MM.1S (cell line): Measurements from ENCODE around the gene TSPAN17.

Experiments
- DNase-seq: peaks from one replicate; pipeline ENCODE4 v3.0.0-alpha.2; 2015
- H2AFZ ChIP-seq: fragments of 300-600 bp; sonication (generic); 2 replicates; pipeline ENCODE4 v1.6.0; 2016; ENCODE audit warnings: antibody characterized with exemption, low read length
- H3F3A ChIP-seq: fragments of 300-600 bp; sonication (generic); 2 replicates; pipeline ENCODE4 v1.6.1; 2016; ENCODE audit warnings: mild to moderate bottlenecking, antibody characterized with exemption, low read length, moderate library complexity, mixed read lengths; ENCODE audit not compliant: insufficient read depth
- H3K27ac ChIP-seq: fragments of 300-600 bp; sonication (generic); 2 replicates; pipeline ENCODE4 v1.5.1; 2016; ENCODE audit warnings: mild to moderate bottlenecking, low read length
- H3K27me3 ChIP-seq: fragments of 300-600 bp; sonication (generic); replicated peaks from 2 replicates; pipeline ENCODE4 v1.6.0; 2016; ENCODE audit warnings: low read length; ENCODE audit not compliant: insufficient read depth
- H3K36me3 ChIP-seq: fragments of 300-600 bp; sonication (generic); replicated peaks from 2 replicates; pipeline ENCODE4 v1.6.1; 2016; ENCODE audit warnings: mild to moderate bottlenecking, low read length, mixed read lengths; ENCODE audit not compliant: insufficient read depth
- H3K4me1 ChIP-seq: fragments of 300-600 bp; sonication (generic); 2 replicates; pipeline ENCODE4 v1.6.1; 2016; ENCODE audit warnings: low read length, mixed read lengths
- H3K4me2 ChIP-seq: fragments of 300-600 bp; sonication (generic); 2 replicates; pipeline ENCODE4 v1.6.0; 2016; ENCODE audit warnings: low read depth, low read length
- H3K4me3 ChIP-seq: fragments of 300-600 bp; sonication (generic); 2 replicates; pipeline ENCODE4 v1.5.1; 2016; ENCODE audit warnings: low read length, mixed read lengths
- H3K79me2 ChIP-seq: fragments of 300-600 bp; sonication (generic); 2 replicates; pipeline ENCODE4 v1.6.1; 2016; ENCODE audit warnings: mixed run types, low read length, mixed read lengths
- H3K9ac ChIP-seq: fragments of 300-600 bp; sonication (generic); 2 replicates; pipeline ENCODE4 v1.6.1; 2016; ENCODE audit warnings: low read length, mixed read lengths
- H3K9me2 ChIP-seq: fragments of 300-600 bp; sonication (generic); replicated peaks from 2 replicates; pipeline ENCODE4 v1.6.1; 2016; ENCODE audit warnings: mild to moderate bottlenecking, low read length, mixed read lengths; ENCODE audit not compliant: insufficient read depth
- H3K9me3 ChIP-seq: fragments of 300-600 bp; sonication (generic); replicated peaks from 2 replicates; pipeline ENCODE4 v1.6.1; 2016; ENCODE audit warnings: mild to moderate bottlenecking, low read length, mixed read lengths; ENCODE audit not compliant: insufficient read depth
- H4K20me1 ChIP-seq: fragments of 300-600 bp; sonication (generic); 2 replicates; pipeline ENCODE4 v1.6.1; 2016; ENCODE audit warnings: mild to moderate bottlenecking, low read length, moderate library complexity, mixed read lengths; ENCODE audit not compliant: insufficient read depth
- EZH2 ChIP-seq: fragments of 300-600 bp; sonication (generic); optimal IDR thresholded peaks from 2 replicates; pipeline ENCODE3; 2017; ENCODE audit warnings: low read depth, mild to moderate bottlenecking, antibody characterized with exemption, low read length, mixed read lengths
- EZH2phosphoT487 ChIP-seq: fragments of 300-600 bp; sonication (generic); IDR thresholded peaks from 2 replicates; pipeline ENCODE4 v1.6.1; 2018; ENCODE audit warnings: antibody characterized with exemption, low read length
- TF ChIP-seq, protein P1 (sequence below): fragments of 300-600 bp; sonication (generic); IDR thresholded peaks from 2 replicates; pipeline ENCODE4 v1.5.1; 2016; ENCODE audit warnings: antibody characterized with exemption, low read length, mixed read lengths

Gene TSPAN17

GRCh38 chr5:176629853-176630680 is 17.2 kb upstream of the TSPAN17 start, which contains the start of the genes EIF4E1B and SNCB:
TSS of gene EIF4E1B (plus strand) at chr5:176630675. CDS start at chr5:176642788, 12,113 bp downstream.
TSS of gene SNCB (minus strand) at chr5:176630534. CDS start at chr5:176629654, 880 bp downstream.
- peak; percentile 45 for DNase-seq
- Histone ChIP-seq H3K4me2 (peak within 1 kb of the TSS; percentile 61; the same call in 1 of the 2 replicates), H3F3A (no peaks in the 10 kb centered on the region), H2AFZ (peak within 1 kb of the TSS; percentile 21; the same call in 1 of the 2 replicates), H3K9me2 (no peaks in the 10 kb centered on the region), H3K27ac (no peak within 1 kb of the TSS), H3K27me3 (peaks cover 87% of the 10 kb centered on the region), H4K20me1 (no peaks in the 10 kb centered on the region), H3K4me1 (no peaks in the 10 kb centered on the region), H3K9ac (no peak within 1 kb of the TSS), H3K79me2 (no peaks in the 10 kb centered on the region), H3K9me3 (no peaks in the 10 kb centered on the region), H3K4me3 (peak within 1 kb of the TSS; percentile 36), H3K36me3 (no peaks in the 10 kb centered on the region)
- TF ChIP-seq EZH2 (no peak), EZH2phosphoT487 (no peak)
- TF ChIP-seq, protein P1, sequence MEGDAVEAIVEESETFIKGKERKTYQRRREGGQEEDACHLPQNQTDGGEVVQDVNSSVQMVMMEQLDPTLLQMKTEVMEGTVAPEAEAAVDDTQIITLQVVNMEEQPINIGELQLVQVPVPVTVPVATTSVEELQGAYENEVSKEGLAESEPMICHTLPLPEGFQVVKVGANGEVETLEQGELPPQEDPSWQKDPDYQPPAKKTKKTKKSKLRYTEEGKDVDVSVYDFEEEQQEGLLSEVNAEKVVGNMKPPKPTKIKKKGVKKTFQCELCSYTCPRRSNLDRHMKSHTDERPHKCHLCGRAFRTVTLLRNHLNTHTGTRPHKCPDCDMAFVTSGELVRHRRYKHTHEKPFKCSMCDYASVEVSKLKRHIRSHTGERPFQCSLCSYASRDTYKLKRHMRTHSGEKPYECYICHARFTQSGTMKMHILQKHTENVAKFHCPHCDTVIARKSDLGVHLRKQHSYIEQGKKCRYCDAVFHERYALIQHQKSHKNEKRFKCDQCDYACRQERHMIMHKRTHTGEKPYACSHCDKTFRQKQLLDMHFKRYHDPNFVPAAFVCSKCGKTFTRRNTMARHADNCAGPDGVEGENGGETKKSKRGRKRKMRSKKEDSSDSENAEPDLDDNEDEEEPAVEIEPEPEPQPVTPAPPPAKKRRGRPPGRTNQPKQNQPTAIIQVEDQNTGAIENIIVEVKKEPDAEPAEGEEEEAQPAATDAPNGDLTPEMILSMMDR = no peak

DNA sequence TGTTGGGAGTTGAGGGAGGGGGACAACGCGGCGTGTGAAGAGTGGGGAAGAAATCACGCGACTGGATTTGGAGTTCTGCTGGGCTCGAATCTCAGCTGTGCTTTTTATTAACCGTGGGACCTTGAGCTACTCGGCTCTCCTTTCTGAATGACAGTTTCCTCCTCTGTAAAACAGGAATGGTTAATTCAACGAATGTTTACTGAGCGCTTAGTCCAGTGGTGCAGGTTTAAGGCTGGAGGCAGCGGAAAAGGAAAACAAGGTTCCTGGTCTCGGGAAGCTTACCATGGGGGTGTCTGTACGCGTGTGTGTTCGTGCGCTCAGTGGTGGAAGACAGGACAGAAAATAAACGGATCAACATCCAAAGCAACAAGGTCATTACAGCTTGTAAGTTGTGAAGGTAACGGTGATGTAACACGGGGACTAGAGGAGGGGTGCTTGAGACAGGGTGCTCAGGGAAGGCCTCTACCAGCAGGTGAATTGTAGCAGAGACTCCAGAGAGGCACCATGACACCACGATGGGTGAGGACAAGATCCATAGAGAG is 16.5 kb upstream of the TSPAN17 start:
- Histone ChIP-seq H3K9ac (no peak overlapping the region), H4K20me1 (no peaks in the 10 kb centered on the region), H3K4me1 (no peaks in the 10 kb centered on the region), H3K4me3 (peak overlapping the region; percentile 36), H3K9me3 (no peaks in the 10 kb centered on the region), H3K9me2 (no peaks in the 10 kb centered on the region), H3K27ac (no peak overlapping the region), H3K36me3 (no peaks in the 10 kb centered on the region), H2AFZ (no peak overlapping the region), H3K79me2 (no peaks in the 10 kb centered on the region), H3K4me2 (peak overlapping the region; percentile 61; the same call in 1 of the 2 replicates), H3F3A (no peaks in the 10 kb centered on the region), H3K27me3 (peaks cover 87% of the 10 kb centered on the region)
- no peak for DNase-seq
- no peak for TF ChIP-seq EZH2
- no peak for TF ChIP-seq EZH2phosphoT487
- TF ChIP-seq, protein P1 = no peak

GRCh38 chr5:176631383-176632200 is 15.7 kb upstream of the TSPAN17 start:
- H3K27me3 ChIP-seq = peaks cover 87% of the 10 kb centered on the region
- no peak overlapping the region for H3K4me2 ChIP-seq
- no peaks in the 10 kb centered on the region for H3K9me2 ChIP-seq

More at GRCh38 chr5:176631383-176632200, 15.7 kb upstream of the TSPAN17 start:
- Histone ChIP-seq H3K9me3 (no peaks in the 10 kb centered on the region), H2AFZ (no peak overlapping the region), H3K9ac (no peak overlapping the region), H4K20me1 (no peaks in the 10 kb centered on the region), H3K4me3 (no peak overlapping the region), H3K79me2 (no peaks in the 10 kb centered on the region), H3K4me1 (no peaks in the 10 kb centered on the region), H3K27ac (no peak overlapping the region), H3K36me3 (no peaks in the 10 kb centered on the region), H3F3A (no peaks in the 10 kb centered on the region)
- DNase-seq = no peak
- TF ChIP-seq EZH2phosphoT487 (no peak), EZH2 (no peak)
- TF ChIP-seq, protein P1 = no peak
